ENCODE measurements around the gene ASB18. TPM values are rescaled to one million over a fixed set of nuclear protein-coding genes. Genes with fewer than 3 reads are reported as not detected.

ASB18 gene
- total RNA-seq, 1 experiment from 2014 or later: not detected

DNA sequence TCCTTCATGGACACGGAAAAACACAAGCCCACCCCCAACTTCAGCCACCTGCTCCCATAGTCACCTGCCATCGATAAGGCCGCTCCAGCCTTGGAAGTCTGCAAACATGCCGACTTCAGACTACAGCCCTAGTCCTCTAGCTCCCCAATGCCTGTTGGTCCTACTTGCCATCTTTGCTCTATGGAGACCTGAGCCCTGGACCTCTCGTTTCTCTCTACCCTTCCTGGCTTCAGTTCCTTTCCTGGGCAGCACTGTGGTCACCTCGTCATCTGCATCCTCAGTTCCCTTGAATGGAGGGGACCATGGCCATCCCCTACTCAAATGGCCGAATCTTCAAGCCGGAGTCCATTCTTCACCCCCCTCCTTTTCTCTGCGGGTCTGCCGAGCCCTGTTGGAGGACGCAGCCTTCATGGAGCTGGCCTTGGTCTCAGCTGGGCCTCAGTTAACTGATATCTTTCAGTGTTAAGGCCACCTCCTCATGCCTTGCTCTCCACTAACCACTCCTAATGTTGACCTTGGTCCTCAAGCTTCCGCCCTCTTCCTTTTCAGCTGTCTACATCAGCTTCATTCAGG is 48.4 kb downstream of the ASB18 start:
- DNase-seq (ENCODE audit: low read depth, low spot score): no peak
- no peaks in the 10 kb centered on the region for H3K9me3 ChIP-seq (ENCODE audit: control insufficient read depth in 1 of 2, insufficient read depth in 1 of 2, low read depth in 1 of 2, low read length in 2 of 2)
- H3K27ac ChIP-seq (ENCODE audit: low read depth, low read length): no peak overlapping the region
- H3K4me2 ChIP-seq (ENCODE audit: low read length): no peak overlapping the region
- H3K79me2 ChIP-seq (ENCODE audit: insufficient read depth, low read length): no peaks in the 10 kb centered on the region
- H3K4me1 ChIP-seq (ENCODE audit: control insufficient read depth in 1 of 2, insufficient read depth in 2 of 2, low read length in 2 of 2): no peaks in the 10 kb centered on the region
- TF ChIP-seq, protein P1, sequence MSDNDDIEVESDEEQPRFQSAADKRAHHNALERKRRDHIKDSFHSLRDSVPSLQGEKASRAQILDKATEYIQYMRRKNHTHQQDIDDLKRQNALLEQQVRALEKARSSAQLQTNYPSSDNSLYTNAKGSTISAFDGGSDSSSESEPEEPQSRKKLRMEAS (IDR thresholded peaks at IDR 0.05): no peak
- TF ChIP-seq, protein P2, sequence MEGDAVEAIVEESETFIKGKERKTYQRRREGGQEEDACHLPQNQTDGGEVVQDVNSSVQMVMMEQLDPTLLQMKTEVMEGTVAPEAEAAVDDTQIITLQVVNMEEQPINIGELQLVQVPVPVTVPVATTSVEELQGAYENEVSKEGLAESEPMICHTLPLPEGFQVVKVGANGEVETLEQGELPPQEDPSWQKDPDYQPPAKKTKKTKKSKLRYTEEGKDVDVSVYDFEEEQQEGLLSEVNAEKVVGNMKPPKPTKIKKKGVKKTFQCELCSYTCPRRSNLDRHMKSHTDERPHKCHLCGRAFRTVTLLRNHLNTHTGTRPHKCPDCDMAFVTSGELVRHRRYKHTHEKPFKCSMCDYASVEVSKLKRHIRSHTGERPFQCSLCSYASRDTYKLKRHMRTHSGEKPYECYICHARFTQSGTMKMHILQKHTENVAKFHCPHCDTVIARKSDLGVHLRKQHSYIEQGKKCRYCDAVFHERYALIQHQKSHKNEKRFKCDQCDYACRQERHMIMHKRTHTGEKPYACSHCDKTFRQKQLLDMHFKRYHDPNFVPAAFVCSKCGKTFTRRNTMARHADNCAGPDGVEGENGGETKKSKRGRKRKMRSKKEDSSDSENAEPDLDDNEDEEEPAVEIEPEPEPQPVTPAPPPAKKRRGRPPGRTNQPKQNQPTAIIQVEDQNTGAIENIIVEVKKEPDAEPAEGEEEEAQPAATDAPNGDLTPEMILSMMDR (IDR thresholded peaks at IDR 0.05 in 2 of 3, conservative IDR thresholded peaks at IDR 0.05 in 1 of 3; ENCODE audit: borderline replicate concordance in 1 of 3, insufficient read depth in 1 of 3, low read depth in 2 of 3, low read length in 2 of 3): no peak
- TF ChIP-seq POLR2AphosphoS5 (IDR thresholded peaks at IDR 0.05; ENCODE audit: low read depth, low read length): no peak
- TF ChIP-seq EGR1 (IDR thresholded peaks at IDR 0.05; ENCODE audit: low read depth): no peak
- TF ChIP-seq SP1 (IDR thresholded peaks at IDR 0.05; ENCODE audit: low read depth): no peak
- no peak for TF ChIP-seq TCF7L2 (IDR thresholded peaks at IDR 0.05; ENCODE audit: borderline replicate concordance, extremely low read depth, insufficient read depth, insufficient read length)
- no TSS peak for BruUV-seq (replicated peaks)
- RAD21 ChIA-PET (ENCODE audit: low non-redundant PET in 1 of 2, low total read pairs in 2 of 2, uncharacterized antibody in 2 of 2, unreplicated experiment in 2 of 2): no interaction called here
- H3K9me2 ChIP-seq (ENCODE audit: insufficient read depth): no peaks in the 10 kb centered on the region
- H4K20me1 ChIP-seq (ENCODE audit: insufficient read depth): no peaks in the 10 kb centered on the region
- intact Hi-C loops (cut with micrococcal nuclease): no loop called here
- CTCF ChIA-PET: no interaction called here
- peaks cover 0 to under 1% of the 10 kb centered on the region in 2 experiments; a peak in 1 of 4 replicates for H3K36me3 ChIP-seq (ENCODE audit: control insufficient read depth in 1 of 2, insufficient read depth in 2 of 2, low read length in 2 of 2)
- ATAC-seq: no peak
- no peak overlapping the region for H3K4me3 ChIP-seq (replicated peaks in 1 of 2; ENCODE audit: low read depth in 1 of 2, low read length in 2 of 2)
- no peak overlapping the region for H3K9ac ChIP-seq (ENCODE audit: low read length)
- POLR2A ChIA-PET: no interaction called here
- no peak overlapping the region for H2AFZ ChIP-seq (ENCODE audit: low read depth, low read length, poor library complexity, severe bottlenecking)
- H3K27me3 ChIP-seq (ENCODE audit: insufficient read depth, low read length): no peaks in the 10 kb centered on the region

DNA sequence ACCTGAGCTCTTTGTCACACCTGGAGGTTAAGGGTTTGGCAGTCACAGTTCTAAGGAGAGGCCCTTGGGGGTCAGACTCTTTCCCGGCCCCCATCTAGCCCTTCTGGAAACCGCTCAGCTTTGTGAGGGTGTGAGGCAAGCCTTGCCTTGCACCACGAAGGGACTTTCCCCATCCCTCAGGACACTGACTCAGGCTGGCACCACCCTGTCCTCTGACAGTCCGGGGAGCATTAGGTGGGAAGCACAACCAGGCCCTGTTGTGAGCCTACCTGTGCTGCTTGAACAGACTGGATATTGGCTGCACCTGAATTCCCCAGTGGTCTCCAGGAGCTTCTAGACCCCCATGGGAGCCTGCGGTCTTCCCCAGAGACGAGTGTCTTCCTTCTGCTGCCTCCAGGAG is 49.0 kb downstream of the ASB18 start:
- no TSS peak for BruUV-seq (replicated peaks)
- Histone ChIP-seq H3K9ac (ENCODE audit: low read length) (no peak overlapping the region), H4K20me1 (ENCODE audit: insufficient read depth) (no peaks in the 10 kb centered on the region), H3K9me3 (ENCODE audit: control insufficient read depth in 1 of 2, insufficient read depth in 1 of 2, low read depth in 1 of 2, low read length in 2 of 2) (no peaks in the 10 kb centered on the region), H3K36me3 (ENCODE audit: control insufficient read depth in 1 of 2, insufficient read depth in 2 of 2, low read length in 2 of 2) (no peaks in the 10 kb centered on the region), H3K4me1 (ENCODE audit: control insufficient read depth in 1 of 2, insufficient read depth in 2 of 2, low read length in 2 of 2) (no peaks in the 10 kb centered on the region), H3K79me2 (ENCODE audit: insufficient read depth, low read length) (no peaks in the 10 kb centered on the region), H2AFZ (ENCODE audit: low read depth, low read length, poor library complexity, severe bottlenecking) (no peak overlapping the region), H3K9me2 (ENCODE audit: insufficient read depth) (no peaks in the 10 kb centered on the region), H3K27ac (ENCODE audit: low read depth, low read length) (no peak overlapping the region), H3K27me3 (ENCODE audit: insufficient read depth, low read length) (no peaks in the 10 kb centered on the region), H3K4me2 (ENCODE audit: low read length) (no peak overlapping the region), H3K4me3 (replicated peaks in 1 of 2; ENCODE audit: low read depth in 1 of 2, low read length in 2 of 2) (no peak overlapping the region)
- DNase-seq (ENCODE audit: low read depth, low spot score): no peak
- ChIA-PET POLR2A (no interaction called here), CTCF (no interaction called here), RAD21 (ENCODE audit: low non-redundant PET in 1 of 2, low total read pairs in 2 of 2, uncharacterized antibody in 2 of 2, unreplicated experiment in 2 of 2) (no interaction called here)
- intact Hi-C loops (cut with micrococcal nuclease): no loop called here
- TF ChIP-seq SIN3A (IDR thresholded peaks at IDR 0.05; ENCODE audit: low read depth) (no peak), CBX3 (IDR thresholded peaks at IDR 0.05; ENCODE audit: low read depth) (no peak), ZFX (IDR thresholded peaks at IDR 0.05) (no peak), ELF1 (IDR thresholded peaks at IDR 0.05; ENCODE audit: borderline replicate concordance, low read depth) (no peak), EGR1 (IDR thresholded peaks at IDR 0.05; ENCODE audit: low read depth) (no peak)
- TF ChIP-seq, protein P3, sequence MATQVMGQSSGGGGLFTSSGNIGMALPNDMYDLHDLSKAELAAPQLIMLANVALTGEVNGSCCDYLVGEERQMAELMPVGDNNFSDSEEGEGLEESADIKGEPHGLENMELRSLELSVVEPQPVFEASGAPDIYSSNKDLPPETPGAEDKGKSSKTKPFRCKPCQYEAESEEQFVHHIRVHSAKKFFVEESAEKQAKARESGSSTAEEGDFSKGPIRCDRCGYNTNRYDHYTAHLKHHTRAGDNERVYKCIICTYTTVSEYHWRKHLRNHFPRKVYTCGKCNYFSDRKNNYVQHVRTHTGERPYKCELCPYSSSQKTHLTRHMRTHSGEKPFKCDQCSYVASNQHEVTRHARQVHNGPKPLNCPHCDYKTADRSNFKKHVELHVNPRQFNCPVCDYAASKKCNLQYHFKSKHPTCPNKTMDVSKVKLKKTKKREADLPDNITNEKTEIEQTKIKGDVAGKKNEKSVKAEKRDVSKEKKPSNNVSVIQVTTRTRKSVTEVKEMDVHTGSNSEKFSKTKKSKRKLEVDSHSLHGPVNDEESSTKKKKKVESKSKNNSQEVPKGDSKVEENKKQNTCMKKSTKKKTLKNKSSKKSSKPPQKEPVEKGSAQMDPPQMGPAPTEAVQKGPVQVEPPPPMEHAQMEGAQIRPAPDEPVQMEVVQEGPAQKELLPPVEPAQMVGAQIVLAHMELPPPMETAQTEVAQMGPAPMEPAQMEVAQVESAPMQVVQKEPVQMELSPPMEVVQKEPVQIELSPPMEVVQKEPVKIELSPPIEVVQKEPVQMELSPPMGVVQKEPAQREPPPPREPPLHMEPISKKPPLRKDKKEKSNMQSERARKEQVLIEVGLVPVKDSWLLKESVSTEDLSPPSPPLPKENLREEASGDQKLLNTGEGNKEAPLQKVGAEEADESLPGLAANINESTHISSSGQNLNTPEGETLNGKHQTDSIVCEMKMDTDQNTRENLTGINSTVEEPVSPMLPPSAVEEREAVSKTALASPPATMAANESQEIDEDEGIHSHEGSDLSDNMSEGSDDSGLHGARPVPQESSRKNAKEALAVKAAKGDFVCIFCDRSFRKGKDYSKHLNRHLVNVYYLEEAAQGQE (IDR thresholded peaks at IDR 0.05; ENCODE audit: low read depth): no peak
- TF ChIP-seq, protein P1 (IDR thresholded peaks at IDR 0.05): no peak
- no peak for ATAC-seq
